ENCODE measurements around the gene ANKRD13B.

The ANKRD13B gene

GRCh38 chr17:29643817-29644160 lies 50.9 kb downstream of the ANKRD13B start:
- no peak for TF ChIP-seq YY1 (tag by site-specific recombination; IDR thresholded peaks at IDR 0.05)
- no peak for TF ChIP-seq ZNF623 (tag by site-specific recombination; IDR thresholded peaks at IDR 0.05)
- TF ChIP-seq SCRT2 (tag by site-specific recombination; IDR thresholded peaks at IDR 0.05): no peak
- no peak for TF ChIP-seq ZNF133 (tag by site-specific recombination; IDR thresholded peaks at IDR 0.05)
- TF ChIP-seq ZNF157 (tag by site-specific recombination; IDR thresholded peaks at IDR 0.05): no peak
- Histone ChIP-seq H3K36me3 (ENCODE audit: control insufficient read depth in 2 of 2, insufficient read depth in 1 of 2, low read length in 2 of 2) (peaks cover 3 to 5% of the 10 kb centered on the region in 2 experiments; a peak in 2 of 3 replicates), H3K4me3 (ENCODE audit: low read depth, low read length) (no peak overlapping the region), H3K9me3 (ENCODE audit: control insufficient read depth, insufficient read depth, low read depth, low read length) (no peaks in the 10 kb centered on the region), H3K27ac (ENCODE audit: extremely low read depth, low read depth, low read length) (peak overlapping the region; percentile 82; the same call in 1 of the 2 replicates), H3K4me1 (ENCODE audit: control insufficient read depth, insufficient read depth, low read length) (peaks cover 35% of the 10 kb centered on the region)
- ChIA-PET CTCF (interaction anchor here (1.6 to 8.0 kb wide), 5 partner anchors 63 to 450 kb away, joined by 5 to 161 read pairs (median 19); no protein-coding TSS in a partner anchor), POLR2A (interaction anchor here (1.2 kb wide), 1 partner anchor 21 kb away, joined by 3 read pairs; the partner anchor contains the start of gene CORO6)

- Histone ChIP-seq H3K4me1 (ENCODE audit: control insufficient read depth, insufficient read depth, low read length) (peaks cover 28% of the 10 kb centered on the region), H3K9me3 (ENCODE audit: control insufficient read depth, insufficient read depth, low read depth, low read length) (no peaks in the 10 kb centered on the region), H3K36me3 (ENCODE audit: control insufficient read depth in 2 of 2, insufficient read depth in 1 of 2, low read length in 2 of 2) (peaks cover 5 to 7% of the 10 kb centered on the region in 2 experiments; a peak in 2 of 3 replicates), H3K4me3 (ENCODE audit: low read depth, low read length) (no peak overlapping the region), H3K27ac (ENCODE audit: extremely low read depth, low read depth, low read length) (no peak overlapping the region)
- ChIA-PET CTCF (interaction anchor here (1.2 to 2.0 kb wide), 2 partner anchors 65 to 134 kb away, joined by 4 to 10 read pairs; no protein-coding TSS in a partner anchor), POLR2A (no interaction called here)
- TF ChIP-seq ZNF266 (tag by site-specific recombination; IDR thresholded peaks at IDR 0.05; ENCODE audit: low read depth): no peak
- TF ChIP-seq, protein P1, sequence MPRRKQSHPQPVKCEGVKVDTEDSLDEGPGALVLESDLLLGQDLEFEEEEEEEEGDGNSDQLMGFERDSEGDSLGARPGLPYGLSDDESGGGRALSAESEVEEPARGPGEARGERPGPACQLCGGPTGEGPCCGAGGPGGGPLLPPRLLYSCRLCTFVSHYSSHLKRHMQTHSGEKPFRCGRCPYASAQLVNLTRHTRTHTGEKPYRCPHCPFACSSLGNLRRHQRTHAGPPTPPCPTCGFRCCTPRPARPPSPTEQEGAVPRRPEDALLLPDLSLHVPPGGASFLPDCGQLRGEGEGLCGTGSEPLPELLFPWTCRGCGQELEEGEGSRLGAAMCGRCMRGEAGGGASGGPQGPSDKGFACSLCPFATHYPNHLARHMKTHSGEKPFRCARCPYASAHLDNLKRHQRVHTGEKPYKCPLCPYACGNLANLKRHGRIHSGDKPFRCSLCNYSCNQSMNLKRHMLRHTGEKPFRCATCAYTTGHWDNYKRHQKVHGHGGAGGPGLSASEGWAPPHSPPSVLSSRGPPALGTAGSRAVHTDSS (tag by site-specific recombination; IDR thresholded peaks at IDR 0.05): no peak
- TF ChIP-seq KLF7 (tag by site-specific recombination; IDR thresholded peaks at IDR 0.05; ENCODE audit: borderline replicate concordance): no peak
- no peak for TF ChIP-seq GFI1B (tag by site-specific recombination; IDR thresholded peaks at IDR 0.05)
- TF ChIP-seq ZNF146 (tag by site-specific recombination; IDR thresholded peaks at IDR 0.05): no peak
- TF ChIP-seq ZNF521 (tag by site-specific recombination; IDR thresholded peaks at IDR 0.05): no peak
- no peak for TF ChIP-seq ZNF555 (tag by site-specific recombination; conservative IDR thresholded peaks at IDR 0.05)
Observed at GRCh38 chr17:29645515-29646051, 52.7 kb downstream of the ANKRD13B start.

GRCh38 chr17:29648005-29648404 lies 55.1 kb downstream of the ANKRD13B start:
- Histone ChIP-seq H3K27ac (ENCODE audit: extremely low read depth, low read depth, low read length) (no peak overlapping the region), H3K36me3 (ENCODE audit: control insufficient read depth in 2 of 2, insufficient read depth in 1 of 2, low read length in 2 of 2) (peaks cover 5 to 7% of the 10 kb centered on the region in 2 experiments; a peak in 2 of 3 replicates), H3K9me3 (ENCODE audit: control insufficient read depth, insufficient read depth, low read depth, low read length) (no peaks in the 10 kb centered on the region), H3K4me3 (ENCODE audit: low read depth, low read length) (no peak overlapping the region), H3K4me1 (ENCODE audit: control insufficient read depth, insufficient read depth, low read length) (peaks cover 9% of the 10 kb centered on the region)
- TF ChIP-seq, protein P2, sequence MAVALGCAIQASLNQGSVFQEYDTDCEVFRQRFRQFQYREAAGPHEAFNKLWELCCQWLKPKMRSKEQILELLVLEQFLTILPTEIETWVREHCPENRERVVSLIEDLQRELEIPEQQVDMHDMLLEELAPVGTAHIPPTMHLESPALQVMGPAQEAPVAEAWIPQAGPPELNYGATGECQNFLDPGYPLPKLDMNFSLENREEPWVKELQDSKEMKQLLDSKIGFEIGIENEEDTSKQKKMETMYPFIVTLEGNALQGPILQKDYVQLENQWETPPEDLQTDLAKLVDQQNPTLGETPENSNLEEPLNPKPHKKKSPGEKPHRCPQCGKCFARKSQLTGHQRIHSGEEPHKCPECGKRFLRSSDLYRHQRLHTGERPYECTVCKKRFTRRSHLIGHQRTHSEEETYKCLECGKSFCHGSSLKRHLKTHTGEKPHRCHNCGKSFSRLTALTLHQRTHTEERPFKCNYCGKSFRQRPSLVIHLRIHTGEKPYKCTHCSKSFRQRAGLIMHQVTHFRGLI (tag by site-specific recombination; IDR thresholded peaks at IDR 0.05): peak; percentile 33; the same call in 1 of the 2 replicates
- TF ChIP-seq ZFP3 (tag by site-specific recombination; IDR thresholded peaks at IDR 0.05; ENCODE audit: low read depth) (no peak), ZNF274 (IDR thresholded peaks at IDR 0.05; ENCODE audit: low read length) (no peak), ZNF274 (tag by site-specific recombination; IDR thresholded peaks at IDR 0.05; ENCODE audit: borderline replicate concordance) (no peak)
- CTCF ChIA-PET: no interaction called here
- POLR2A ChIA-PET: no interaction called here
